Left lung (tissue), 10 donors: ENCODE data around the gene ZBTB48. TPM values are rescaled to one million over a fixed set of nuclear protein-coding genes. Genes with fewer than 3 reads are reported as not detected.

Source experiments
- ATAC-seq: fragments of 200-7000 bp; cut with Tn5 transposase; one replicate; pipeline ENCODE4 v1.9.1; 2020; ENCODE audit warnings: moderate library complexity
- DNase-seq, 4 donors: peaks; one replicate each; pipeline ENCODE4 v3.0.0-alpha.2; 2013 to 2020
- H3K27ac ChIP-seq, 2 donors: fragments of 200-600 bp; sonication (generic) in 1 of 2; one replicate each; pipeline versions ENCODE4 v1.5.0 to v1.8.0; 2020 to 2021
- H3K27me3 ChIP-seq, 2 donors: fragments of 200-600 bp; sonication (generic) in 1 of 2; one replicate each; pipeline versions ENCODE4 v1.5.0 to v1.8.0; 2020 to 2021
- H3K36me3 ChIP-seq, 2 donors: fragments of 200-600 bp; sonication (generic) in 1 of 2; one replicate each; pipeline versions ENCODE4 v1.5.0 to v1.8.0; 2020 to 2021
- H3K4me1 ChIP-seq, 2 donors: fragments of 200-600 bp; one replicate each; pipeline ENCODE4 v1.8.0; 2021
- H3K4me3 ChIP-seq, 2 donors: fragments of 200-600 bp; sonication (generic) in 1 of 2; one replicate each; pipeline versions ENCODE4 v1.5.0 to v1.8.0; 2020 to 2021; ENCODE audit warnings: mild to moderate bottlenecking in 1 of 2
- H3K9me3 ChIP-seq, 2 donors: fragments of 200-600 bp; sonication (generic) in 1 of 2; one replicate each; pipeline versions ENCODE4 v1.5.0 to v1.8.0; 2020 to 2021
- intact Hi-C, 2 donors: fragments of 100-400 bp; cut with DNase I; formaldehyde crosslinking; loops; one replicate each; pipeline versions ENCODE4 v1.11.2 to v1.14.2; 2022
- polyA plus RNA-seq, 6 donors: library from polyadenylated mRNA; unstranded; fragments of 120-200 nt; gene quantifications; one replicate each; pipeline ENCODE4 v1.2.1, GENCODE V29; 2013; ENCODE audit not compliant: insufficient read length in 6 of 6
- total RNA-seq, 2 donors: library from RNA; stranded (reverse); fragmentation: NEBNext Ultra II Directional; extraction: Animal tissue kit (Norgen Biotek cat#: 25700); gene quantifications; one replicate each; pipeline ENCODE4 v1.2.1, GENCODE V29; 2021
- TF ChIP-seq, protein P1 (sequence below), 2 donors: fragments of 200-600 bp; sonication (generic) in 1 of 2; IDR thresholded peaks; one replicate each; pipeline versions ENCODE4 v1.5.0 to v1.8.0; 2021; ENCODE audit warnings: antibody characterized with exemption in 2 of 2
- donor health status: DM: no; HTN: yes; CAD: no.
- donor health status: DM: no; HTN: no; CAD: no.

ZBTB48 gene
- total and polyA plus RNA-seq, 8 donors, result 24.7 to 41.6 (median 33.5) TPM

DNA sequence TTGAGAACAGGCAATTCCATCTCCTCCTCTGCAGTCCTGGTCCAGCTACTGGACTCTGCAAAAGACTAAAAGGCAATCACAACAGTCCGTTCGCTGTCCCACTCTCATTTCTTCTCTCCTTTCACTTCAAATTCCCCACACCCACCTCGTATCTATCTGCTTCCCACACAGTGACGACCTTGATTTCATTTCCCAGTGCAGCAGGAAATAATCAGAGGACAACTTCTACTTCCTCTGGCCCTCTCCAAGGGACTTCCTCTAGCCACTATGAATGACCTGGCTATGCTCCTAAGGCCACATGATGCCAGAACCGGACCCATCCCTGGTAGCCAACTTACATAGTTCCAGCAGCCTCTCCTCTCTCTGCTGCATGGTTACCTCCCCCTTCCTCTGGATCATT, 33.5 kb upstream of the ZBTB48 start:
- peaks cover 0 to 100% of the 10 kb centered on the region in 2 donors for H3K36me3 ChIP-seq
- TF ChIP-seq, protein P1, sequence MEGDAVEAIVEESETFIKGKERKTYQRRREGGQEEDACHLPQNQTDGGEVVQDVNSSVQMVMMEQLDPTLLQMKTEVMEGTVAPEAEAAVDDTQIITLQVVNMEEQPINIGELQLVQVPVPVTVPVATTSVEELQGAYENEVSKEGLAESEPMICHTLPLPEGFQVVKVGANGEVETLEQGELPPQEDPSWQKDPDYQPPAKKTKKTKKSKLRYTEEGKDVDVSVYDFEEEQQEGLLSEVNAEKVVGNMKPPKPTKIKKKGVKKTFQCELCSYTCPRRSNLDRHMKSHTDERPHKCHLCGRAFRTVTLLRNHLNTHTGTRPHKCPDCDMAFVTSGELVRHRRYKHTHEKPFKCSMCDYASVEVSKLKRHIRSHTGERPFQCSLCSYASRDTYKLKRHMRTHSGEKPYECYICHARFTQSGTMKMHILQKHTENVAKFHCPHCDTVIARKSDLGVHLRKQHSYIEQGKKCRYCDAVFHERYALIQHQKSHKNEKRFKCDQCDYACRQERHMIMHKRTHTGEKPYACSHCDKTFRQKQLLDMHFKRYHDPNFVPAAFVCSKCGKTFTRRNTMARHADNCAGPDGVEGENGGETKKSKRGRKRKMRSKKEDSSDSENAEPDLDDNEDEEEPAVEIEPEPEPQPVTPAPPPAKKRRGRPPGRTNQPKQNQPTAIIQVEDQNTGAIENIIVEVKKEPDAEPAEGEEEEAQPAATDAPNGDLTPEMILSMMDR (IDR thresholded peaks at IDR 0.05), result no peak
- ATAC-seq (no peak), DNase-seq (no peak)
- intact Hi-C loops, result no loop called here
- H3K4me3 ChIP-seq, result no peak overlapping the region
- no peaks in the 10 kb centered on the region for H3K27me3 ChIP-seq
- no peak overlapping the region for H3K27ac ChIP-seq
- no peaks in the 10 kb centered on the region for H3K4me1 ChIP-seq
- no peaks in the 10 kb centered on the region for H3K9me3 ChIP-seq

DNA sequence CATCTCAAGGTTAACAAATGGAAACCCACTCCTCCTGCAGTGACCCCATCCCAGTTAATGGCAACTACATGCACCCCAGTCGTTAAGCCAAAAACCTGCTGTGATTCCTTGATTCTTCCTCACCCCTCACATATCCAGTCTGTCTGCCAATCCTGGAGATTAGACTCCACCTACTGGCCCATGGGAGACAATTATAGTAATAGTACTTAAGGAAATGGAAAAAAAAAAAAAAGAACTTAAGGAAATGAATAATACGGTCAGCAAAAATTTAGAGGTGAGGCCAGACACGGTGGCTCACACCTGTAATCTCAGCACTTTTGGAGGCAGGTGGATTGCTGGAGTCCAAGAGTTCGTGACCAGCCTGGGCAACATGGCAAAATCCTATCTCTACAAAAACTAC, 32.5 kb upstream of the ZBTB48 start:
- Histone ChIP-seq H3K36me3 (peaks cover 0 to 90% of the 10 kb centered on the region in 2 donors), H3K27ac (no peak overlapping the region), H3K27me3 (no peaks in the 10 kb centered on the region), H3K9me3 (no peaks in the 10 kb centered on the region), H3K4me3 (no peak overlapping the region), H3K4me1 (peaks cover 0 to 3% of the 10 kb centered on the region in 2 donors)
- DNase-seq, result no peak
- TF ChIP-seq, protein P1 (IDR thresholded peaks at IDR 0.05), result no peak
- ATAC-seq, result no peak
- intact Hi-C loops, result no loop called here

DNA sequence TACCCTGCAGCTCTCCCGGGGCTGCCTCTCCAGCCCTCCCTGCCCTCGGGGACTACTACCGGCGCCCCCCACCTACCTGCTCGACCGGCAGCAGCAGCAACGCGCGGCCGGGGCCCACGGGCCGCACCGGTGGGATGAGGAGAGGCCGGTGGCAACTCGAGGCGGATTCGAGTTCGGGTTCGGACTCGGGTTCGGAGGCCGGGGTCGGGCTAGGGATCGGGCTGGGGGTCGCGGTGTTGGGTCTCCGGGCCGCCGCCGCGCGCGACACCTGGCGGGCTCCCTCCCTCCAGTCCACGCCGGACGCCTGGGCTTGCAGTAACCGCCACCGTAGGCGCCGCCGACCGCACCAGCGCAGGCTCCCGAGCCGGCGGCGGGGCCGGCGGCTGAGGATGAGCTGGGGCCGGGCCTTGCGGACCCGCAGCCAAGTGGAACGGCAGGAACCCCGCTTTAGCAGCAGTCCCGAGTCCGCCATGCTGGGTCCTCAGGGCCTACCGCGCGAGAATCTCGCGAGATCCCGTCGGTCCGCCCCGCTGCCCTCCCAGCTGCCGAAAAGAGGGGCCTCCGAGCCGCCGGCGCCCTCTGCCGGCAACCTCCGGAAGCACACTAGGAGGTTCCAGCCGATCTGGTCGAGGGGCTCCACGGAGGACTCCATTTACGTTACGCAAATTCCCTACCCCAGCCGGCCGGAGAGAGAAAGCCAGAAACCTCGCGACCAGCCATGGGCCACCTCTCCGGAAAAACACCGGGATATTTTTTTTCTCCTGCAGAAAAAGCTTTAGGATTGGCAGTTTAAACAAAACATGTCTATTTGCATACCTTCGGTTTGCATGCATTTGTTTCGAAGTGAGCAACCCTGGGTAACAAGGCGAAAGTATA, 25.5 kb upstream of the ZBTB48 start, which contains the start of gene NOL9:
NOL9 (minus strand) TSS at position 483 of the 876 bp plus-strand sequence; CDS start at position 472, 11 bp downstream.
- DNase-seq (peak; percentile 94 to 100 (median 96)), ATAC-seq (peak; percentile 100)
- Histone ChIP-seq H3K4me1 (peaks cover 16 to 28% of the 10 kb centered on the region in 2 donors), H3K27ac (peak within 1 kb of the TSS in 1 of 2 donors; percentile 80), H3K4me3 (peak within 1 kb of the TSS; percentile 97 to 99), H3K9me3 (no peaks in the 10 kb centered on the region), H3K27me3 (no peaks in the 10 kb centered on the region), H3K36me3 (peaks cover 0 to 21% of the 10 kb centered on the region in 2 donors)
- TF ChIP-seq, protein P1 (IDR thresholded peaks at IDR 0.05), result peak; percentile 91 to 97
- intact Hi-C loops, result no loop called here

DNA sequence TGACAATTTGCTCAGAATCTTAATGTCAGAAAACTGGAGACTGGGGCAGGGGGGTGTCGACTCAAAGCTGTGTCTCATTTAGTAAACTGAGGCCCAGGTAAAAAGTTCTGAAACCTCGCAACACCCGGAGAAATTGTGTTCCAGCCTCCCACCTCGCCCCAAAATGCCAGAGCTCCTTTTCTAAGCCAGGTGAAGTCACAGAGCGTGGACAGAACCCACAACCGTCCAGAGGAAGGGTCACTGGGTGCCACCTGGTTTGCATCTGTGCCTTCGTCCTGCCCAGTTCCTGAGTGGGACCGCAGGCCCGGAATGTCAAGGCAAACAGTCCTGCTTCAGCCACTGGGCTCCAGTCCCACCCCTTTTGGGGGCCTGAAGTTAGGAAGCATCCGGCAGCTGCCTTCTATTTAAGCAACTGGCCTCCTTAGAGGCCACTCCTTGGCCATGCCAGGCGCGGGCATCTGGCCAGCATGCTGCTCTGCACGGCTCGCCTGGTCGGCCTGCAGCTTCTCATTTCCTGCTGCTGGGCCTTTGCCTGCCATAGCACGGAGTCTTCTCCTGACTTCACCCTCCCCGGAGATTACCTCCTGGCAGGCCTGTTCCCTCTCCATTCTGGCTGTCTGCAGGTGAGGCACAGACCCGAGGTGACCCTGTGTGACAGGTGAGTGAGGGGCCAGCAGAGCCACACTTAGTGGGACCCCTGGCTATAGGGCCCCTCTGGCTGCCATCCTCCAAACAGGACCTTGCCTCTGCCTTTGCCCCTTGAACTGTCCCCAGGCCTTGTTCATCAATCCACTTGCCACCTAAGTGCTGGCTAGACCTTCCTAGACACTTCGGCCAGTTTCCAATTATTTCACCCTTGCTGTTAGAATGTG, 24.7 kb upstream of the ZBTB48 start, which contains the start of gene TAS1R1:
TAS1R1 (plus strand) TSS at position 401 of the 872 bp plus-strand sequence; CDS start at position 468, 67 bp downstream.
- peak; percentile 30 for ATAC-seq
- intact Hi-C loops, result no loop called here
- DNase-seq, result peak in 1 of 4 donors; percentile 34
- H3K27me3 ChIP-seq, result no peaks in the 10 kb centered on the region
- H3K36me3 ChIP-seq, result peaks cover 0 to 12% of the 10 kb centered on the region in 2 donors
- peaks cover 16 to 28% of the 10 kb centered on the region in 2 donors for H3K4me1 ChIP-seq
- H3K4me3 ChIP-seq, result peak within 1 kb of the TSS; percentile 97 to 99
- TF ChIP-seq, protein P1 (IDR thresholded peaks at IDR 0.05), result no peak
- H3K9me3 ChIP-seq, result no peaks in the 10 kb centered on the region
- peak within 1 kb of the TSS in 1 of 2 donors; percentile 80 for H3K27ac ChIP-seq
